ENCODE data around the gene RIGI.
"Not testable (repeated sequence)": the region's sequence is repeated elsewhere in the genome, so short reads cannot be mapped to it uniquely, and the experiment has no call there.

Gene RIGI

GRCh38 chr9:32526041-32526706, at the start of gene RIGI:
Gene RIGI, minus strand, starts transcription at chr9:32526196. Its CDS starts 30 bp downstream, at chr9:32526166.
- peak; percentile 53 to 67 for DNase-seq (ENCODE audit: low read depth in 2 of 2)

GRCh38 chr9:32574858-32575257, 48.9 kb upstream of the RIGI start:
- no peak for DNase-seq (ENCODE audit: low read depth in 2 of 2)

GRCh38 chr9:32573821-32574220, 47.8 kb upstream of the RIGI start:
- no peak for DNase-seq (ENCODE audit: low read depth in 2 of 2)

DNA sequence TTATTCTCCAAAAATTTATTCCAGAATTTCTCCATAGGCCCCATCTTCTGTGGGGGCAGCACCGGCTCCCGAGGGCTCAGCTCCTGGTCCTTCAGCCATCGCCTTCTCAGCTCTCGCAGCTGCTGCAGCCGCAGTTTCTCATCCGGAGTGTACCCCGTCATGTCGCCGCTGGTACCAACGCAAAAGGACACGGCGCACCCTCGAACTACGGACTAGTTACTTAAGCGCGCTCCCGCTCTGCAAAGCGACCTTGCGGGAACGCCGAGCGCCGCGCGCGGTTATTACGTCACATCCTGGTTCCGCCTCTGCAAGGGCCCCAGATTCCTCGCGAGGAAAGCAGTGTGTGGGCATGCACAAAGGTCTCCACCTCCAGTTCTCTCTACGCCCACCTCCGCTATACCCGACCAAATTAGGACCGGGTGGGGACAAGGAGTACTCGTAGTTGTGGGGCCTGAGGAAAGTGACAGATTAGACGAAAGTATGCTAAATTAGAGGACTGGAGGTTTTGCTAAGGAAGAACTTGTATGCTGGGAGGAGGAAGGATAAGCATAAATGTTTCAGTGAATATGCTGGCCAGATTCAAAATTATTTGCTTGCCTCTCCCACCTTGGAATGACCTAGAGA, 47.0 kb upstream of the RIGI start, which contains the start of gene NDUFB6:
TSS of gene NDUFB6 (minus strand) at position 260 of the 624 bp plus-strand sequence. CDS start at position 161, 99 bp downstream.
- peak; percentile 94 to 95 for DNase-seq (ENCODE audit: low read depth in 2 of 2)

DNA sequence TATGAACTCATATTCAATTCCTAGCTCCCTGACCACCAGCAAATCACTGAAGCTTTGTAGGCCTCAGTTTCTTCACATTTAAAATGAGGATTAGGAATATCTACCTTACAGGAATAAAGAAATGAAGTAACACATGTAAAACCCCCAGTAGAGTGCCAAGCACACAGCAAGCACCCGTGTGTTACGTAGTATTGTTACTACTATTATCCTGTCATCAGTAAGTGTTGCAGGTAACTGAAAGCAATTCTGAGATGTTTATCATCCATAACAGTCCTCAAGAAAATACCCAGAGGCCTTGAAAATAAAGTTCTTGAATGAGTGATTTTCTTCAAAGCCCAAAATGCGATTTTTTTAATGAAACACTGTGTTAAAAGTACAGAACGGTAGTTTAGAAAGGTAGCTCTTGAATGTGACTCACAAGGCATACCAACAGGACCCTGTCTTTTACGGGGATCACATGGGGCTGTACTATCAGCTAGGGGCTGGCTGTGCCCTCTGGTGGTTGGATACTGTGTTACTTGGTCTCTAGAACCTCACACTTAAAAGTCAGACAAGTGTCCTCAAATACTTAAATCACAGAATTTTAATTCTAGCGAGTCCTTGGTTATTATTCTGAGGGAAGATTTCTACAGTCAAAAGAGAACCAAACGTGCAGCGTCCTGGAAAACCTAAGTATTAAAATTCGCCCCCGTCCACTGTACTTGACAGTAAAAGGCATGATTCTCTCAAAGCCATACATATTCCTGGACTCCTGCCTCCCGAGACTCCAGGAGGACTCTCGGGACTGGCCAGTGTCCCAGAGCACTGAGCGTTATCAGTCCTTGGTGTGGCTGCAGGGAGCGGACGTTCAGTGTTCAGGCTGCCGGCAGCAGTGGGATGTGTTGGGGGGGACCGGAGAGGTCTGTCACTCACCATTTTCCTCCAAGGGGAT, 46.2 kb upstream of the RIGI start:
- DNase-seq (ENCODE audit: low read depth in 2 of 2), result peak; percentile 55 to 66

DNA sequence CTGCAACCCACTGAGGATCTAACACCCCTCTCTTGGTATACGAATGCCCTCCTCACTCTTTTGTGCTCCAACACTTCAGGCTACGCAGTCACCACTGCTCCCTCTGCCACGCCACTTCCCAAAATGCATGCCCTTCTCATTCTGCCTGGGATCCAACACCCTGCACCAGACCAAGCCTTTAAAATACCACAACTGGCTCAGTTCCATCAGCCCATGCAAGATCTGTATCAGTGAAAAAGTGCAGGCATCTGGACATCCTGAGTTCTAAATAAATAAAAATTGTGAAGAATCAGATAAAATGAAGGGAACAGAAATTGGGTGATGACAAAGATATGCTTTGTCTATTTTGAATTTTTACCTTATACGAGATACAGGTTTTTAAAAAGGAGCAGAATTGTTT, 44.3 kb upstream of the RIGI start:
- no peak for DNase-seq (ENCODE audit: low read depth in 2 of 2)

DNA sequence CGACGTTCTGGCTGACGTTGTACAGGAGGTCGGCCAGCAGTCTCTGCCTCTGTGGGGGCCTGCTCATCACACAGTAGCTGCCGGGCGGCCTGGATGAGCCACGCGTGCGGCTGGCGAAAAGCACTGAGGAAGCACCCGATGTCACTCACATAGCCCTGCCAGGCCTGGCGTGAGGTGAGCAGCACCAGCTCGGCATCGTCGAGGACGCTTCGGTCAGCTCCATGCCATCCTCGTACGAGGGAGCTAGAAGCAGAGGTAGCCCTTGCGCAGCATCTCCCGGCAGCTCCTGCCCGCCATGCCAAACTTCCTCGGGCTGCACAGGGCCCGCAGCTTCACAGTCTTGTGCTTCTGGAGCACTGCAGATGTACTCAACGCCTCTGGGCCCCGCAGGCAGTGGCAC, 40.8 kb upstream of the RIGI start:
- no peak for DNase-seq (ENCODE audit: low read depth in 2 of 2)

GRCh38 chr9:32565967-32566366, 40.0 kb upstream of the RIGI start:
- no peak for DNase-seq (ENCODE audit: low read depth in 2 of 2)

GRCh38 chr9:32558408-32558934, 32.5 kb upstream of the RIGI start:
- DNase-seq (ENCODE audit: low read depth in 2 of 2), result no peak

- no peak for DNase-seq (ENCODE audit: low read depth in 2 of 2)
These were observed 28.6 kb upstream of the RIGI start for GRCh38 chr9:32554591-32554990.

GRCh38 chr9:32554107-32554506, 28.1 kb upstream of the RIGI start:
- DNase-seq (ENCODE audit: low read depth in 2 of 2), result no peak

GRCh38 chr9:32552172-32552872, 26.3 kb upstream of the RIGI start, which contains the start of the genes SMIM27 and TOPORS:
Gene SMIM27, plus strand, starts transcription at chr9:32552327. Its CDS starts 108 bp downstream, at chr9:32552435.
Gene TOPORS, minus strand, starts transcription at chr9:32552586. Its CDS starts 150 bp downstream, at chr9:32552436.
- DNase-seq (ENCODE audit: low read depth in 2 of 2), result peak; percentile 82 to 84

- no peak for DNase-seq (ENCODE audit: low read depth in 2 of 2)
These were observed 25.5 kb upstream of the RIGI start for GRCh38 chr9:32551276-32552051.

DNA sequence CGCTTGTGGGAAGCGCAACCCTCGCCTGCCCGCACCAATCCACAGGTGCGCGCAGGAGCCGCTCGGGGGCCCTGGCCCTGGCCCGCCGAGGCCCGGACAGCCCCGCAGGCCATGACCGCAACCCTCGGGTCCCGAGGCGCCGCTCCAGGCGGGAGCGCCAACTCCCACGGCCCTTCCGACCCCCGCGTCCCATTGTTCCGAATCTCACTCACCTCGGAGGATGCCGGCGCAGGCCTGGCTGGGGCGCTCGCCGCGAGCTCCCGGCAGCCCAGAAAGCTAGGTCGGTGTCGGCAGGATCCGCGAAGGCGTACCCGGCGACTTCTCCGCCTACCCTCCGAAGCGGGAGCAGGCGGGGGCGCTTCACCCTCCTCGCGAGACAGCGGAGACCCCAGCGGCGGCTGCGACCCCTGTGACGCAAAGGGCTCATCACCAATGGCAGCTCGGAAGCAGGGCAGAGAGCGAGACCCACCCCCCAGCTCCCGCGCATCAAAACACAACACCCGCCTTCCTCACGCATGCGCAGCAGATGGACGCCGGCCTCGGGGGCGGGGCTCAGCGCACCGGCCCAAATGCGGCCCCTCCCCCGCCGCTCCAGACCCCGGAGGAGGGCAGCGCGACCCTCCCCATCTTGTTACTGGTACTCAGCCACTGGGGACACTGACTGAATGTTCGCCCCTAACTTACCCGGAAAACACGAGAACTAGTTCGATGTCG, 24.7 kb upstream of the RIGI start:
- DNase-seq (ENCODE audit: low read depth in 2 of 2), result peak; percentile 90 to 91

DNA sequence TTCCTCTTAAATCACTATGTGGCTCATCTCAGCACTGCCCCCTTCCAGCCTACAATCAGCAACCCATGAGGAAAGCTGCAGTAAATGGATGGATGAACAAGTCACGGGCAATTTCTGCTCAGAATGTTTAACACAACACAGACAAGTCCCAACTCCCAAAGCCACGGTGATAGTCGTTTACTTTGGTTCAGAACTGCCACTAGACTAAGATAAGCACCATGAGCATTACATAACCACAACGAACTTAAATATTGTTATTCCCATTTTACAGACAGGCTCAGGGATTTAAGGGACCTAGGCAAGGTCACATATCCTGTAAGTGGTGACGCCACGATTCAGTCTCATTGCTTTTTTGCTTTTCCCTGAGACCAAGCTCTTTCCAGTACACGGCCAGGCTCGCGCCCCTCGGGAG, 24.2 kb upstream of the RIGI start:
- no peak for DNase-seq (ENCODE audit: low read depth in 2 of 2)

DNA sequence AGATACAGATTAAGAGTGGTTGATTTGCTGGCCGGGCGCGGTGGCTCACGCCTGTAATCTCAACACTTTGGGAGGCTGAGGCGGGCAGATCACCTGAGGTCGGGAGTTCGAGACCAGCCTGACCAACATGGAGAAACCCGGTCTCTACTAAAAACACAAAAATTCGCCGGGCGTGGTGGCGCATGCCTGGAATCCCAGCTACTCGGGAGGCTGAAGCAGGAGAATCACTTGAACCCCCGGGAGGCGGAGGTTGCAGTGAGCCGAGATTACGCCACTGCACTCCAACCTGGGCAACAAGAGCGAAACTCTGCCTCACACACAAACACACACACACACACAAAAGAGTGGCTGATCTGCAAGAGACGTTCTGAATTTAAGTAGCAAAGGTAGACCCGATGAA, 22.2 kb upstream of the RIGI start:
- DNase-seq (ENCODE audit: low read depth in 2 of 2), result not testable (repeated sequence)

- no peak for DNase-seq (ENCODE audit: low read depth in 2 of 2)
These were observed 19.9 kb upstream of the RIGI start for GRCh38 chr9:32545884-32546283.

DNA sequence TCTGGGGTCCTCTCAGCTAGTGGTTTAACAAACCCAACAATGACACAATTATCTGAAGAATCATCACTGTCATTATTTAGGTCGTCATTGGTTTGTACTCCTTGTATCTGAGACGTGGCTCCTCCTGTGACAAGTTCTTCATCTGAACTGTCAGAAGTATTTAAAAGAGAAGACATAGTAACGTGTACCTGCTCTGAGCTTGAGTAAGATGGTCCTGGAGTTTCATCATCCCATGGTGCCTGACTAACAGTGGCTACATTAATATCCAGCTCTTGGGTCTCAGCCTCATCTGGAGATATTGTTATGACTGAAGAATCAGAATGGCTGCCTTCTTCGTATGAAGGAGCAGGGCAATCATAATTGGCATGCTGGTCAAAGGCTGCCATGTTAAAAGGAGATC, 17.1 kb upstream of the RIGI start:
- no peak for DNase-seq (ENCODE audit: low read depth in 2 of 2)

DNA sequence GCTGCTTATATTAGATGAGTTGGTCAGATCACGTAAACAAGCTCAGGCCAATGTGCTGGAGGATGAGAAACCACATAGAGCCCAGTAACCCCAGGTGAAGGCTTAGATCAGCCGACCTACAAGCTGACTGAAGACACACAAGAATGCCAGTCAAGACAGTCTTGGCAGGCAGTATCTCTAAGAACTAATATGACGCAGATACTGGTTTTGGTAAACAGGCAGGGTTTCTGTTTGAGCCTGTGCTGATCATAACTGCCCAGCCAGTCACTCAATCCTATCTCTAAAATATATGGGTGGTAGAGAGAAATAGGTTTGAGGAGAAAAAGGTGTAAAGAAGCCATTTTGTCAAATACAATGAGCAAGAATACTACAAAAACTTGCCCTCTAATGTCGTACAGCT, 7.8 kb upstream of the RIGI start:
- no peak for DNase-seq (ENCODE audit: low read depth in 2 of 2)

- no peak for DNase-seq (ENCODE audit: low read depth in 2 of 2)
These were observed 7.3 kb upstream of the RIGI start for GRCh38 chr9:32533336-32533735.
